Measurements from ENCODE around the gene VTI1A.

Gene VTI1A

GRCh38 chr10:112649822-112650152, 202.8 kb downstream of the VTI1A start:
- Histone ChIP-seq H3K27me3 (ENCODE audit: control insufficient read depth, insufficient read depth, low read length) (no peaks in the 10 kb centered on the region), H3K36me3 (ENCODE audit: control insufficient read depth, low read depth, low read length) (no peaks in the 10 kb centered on the region), H3K27ac (ENCODE audit: low read length) (no peak overlapping the region), H3K9me3 (ENCODE audit: control insufficient read depth, low read depth, low read length) (no peaks in the 10 kb centered on the region), H3K9ac (ENCODE audit: low read length) (no peak overlapping the region), H3K4me1 (ENCODE audit: control insufficient read depth, low read depth, low read length) (peaks cover 11% of the 10 kb centered on the region), H3K4me3 (ENCODE audit: low read length) (no peak overlapping the region)

GRCh38 chr10:112650588-112651030, 203.6 kb downstream of the VTI1A start:
- H3K36me3 ChIP-seq (ENCODE audit: control insufficient read depth, low read depth, low read length): no peaks in the 10 kb centered on the region
- H3K4me1 ChIP-seq (ENCODE audit: control insufficient read depth, low read depth, low read length): peaks cover 11% of the 10 kb centered on the region
- H3K4me3 ChIP-seq (ENCODE audit: low read length): no peak overlapping the region
- H3K9me3 ChIP-seq (ENCODE audit: control insufficient read depth, low read depth, low read length): no peaks in the 10 kb centered on the region
- no peak overlapping the region for H3K9ac ChIP-seq (ENCODE audit: low read length)
- no peaks in the 10 kb centered on the region for H3K27me3 ChIP-seq (ENCODE audit: control insufficient read depth, insufficient read depth, low read length)
- H3K27ac ChIP-seq (ENCODE audit: low read length): no peak overlapping the region

- H3K36me3 ChIP-seq (ENCODE audit: control insufficient read depth, low read depth, low read length): no peaks in the 10 kb centered on the region
- peaks cover 11% of the 10 kb centered on the region for H3K4me1 ChIP-seq (ENCODE audit: control insufficient read depth, low read depth, low read length)
- no peaks in the 10 kb centered on the region for H3K9me3 ChIP-seq (ENCODE audit: control insufficient read depth, low read depth, low read length)
- no peak overlapping the region for H3K9ac ChIP-seq (ENCODE audit: low read length)
- H3K27ac ChIP-seq (ENCODE audit: low read length): no peak overlapping the region
- H3K27me3 ChIP-seq (ENCODE audit: control insufficient read depth, insufficient read depth, low read length): no peaks in the 10 kb centered on the region
- no peak overlapping the region for H3K4me3 ChIP-seq (ENCODE audit: low read length)
Measured at GRCh38 chr10:112653215-112653614, 206.2 kb downstream of the VTI1A start.

- Histone ChIP-seq H3K9ac (ENCODE audit: low read length) (no peak overlapping the region), H3K36me3 (ENCODE audit: control insufficient read depth, low read depth, low read length) (no peaks in the 10 kb centered on the region), H3K9me3 (ENCODE audit: control insufficient read depth, low read depth, low read length) (no peaks in the 10 kb centered on the region), H3K27me3 (ENCODE audit: control insufficient read depth, insufficient read depth, low read length) (no peaks in the 10 kb centered on the region), H3K4me1 (ENCODE audit: control insufficient read depth, low read depth, low read length) (peaks cover 12% of the 10 kb centered on the region), H3K27ac (ENCODE audit: low read length) (no peak overlapping the region), H3K4me3 (ENCODE audit: low read length) (no peak overlapping the region)
Measured at GRCh38 chr10:112653851-112654250, 206.8 kb downstream of the VTI1A start.

- H3K4me1 ChIP-seq (ENCODE audit: control insufficient read depth, low read depth, low read length): peaks cover 15% of the 10 kb centered on the region
- H3K9ac ChIP-seq (ENCODE audit: low read length): no peak overlapping the region
- H3K27ac ChIP-seq (ENCODE audit: low read length): no peak overlapping the region
- no peaks in the 10 kb centered on the region for H3K27me3 ChIP-seq (ENCODE audit: control insufficient read depth, insufficient read depth, low read length)
- no peaks in the 10 kb centered on the region for H3K9me3 ChIP-seq (ENCODE audit: control insufficient read depth, low read depth, low read length)
- no peaks in the 10 kb centered on the region for H3K36me3 ChIP-seq (ENCODE audit: control insufficient read depth, low read depth, low read length)
- no peak overlapping the region for H3K4me3 ChIP-seq (ENCODE audit: low read length)
Measured at GRCh38 chr10:112654794-112655193, 207.8 kb downstream of the VTI1A start.

- H3K27ac ChIP-seq (ENCODE audit: low read length): no peak overlapping the region
Measured at GRCh38 chr10:112655722-112656121, 208.7 kb downstream of the VTI1A start.

GRCh38 chr10:112658465-112658864, 211.4 kb downstream of the VTI1A start:
- H3K27me3 ChIP-seq (ENCODE audit: control insufficient read depth, insufficient read depth, low read length): no peaks in the 10 kb centered on the region
- H3K27ac ChIP-seq (ENCODE audit: low read length): no peak overlapping the region
- no peaks in the 10 kb centered on the region for H3K36me3 ChIP-seq (ENCODE audit: control insufficient read depth, low read depth, low read length)
- H3K9me3 ChIP-seq (ENCODE audit: control insufficient read depth, low read depth, low read length): no peaks in the 10 kb centered on the region
- no peak overlapping the region for H3K4me3 ChIP-seq (ENCODE audit: low read length)
- no peak overlapping the region for H3K9ac ChIP-seq (ENCODE audit: low read length)
- H3K4me1 ChIP-seq (ENCODE audit: control insufficient read depth, low read depth, low read length): peaks cover 9% of the 10 kb centered on the region

More at GRCh38 chr10:112655722-112656121, 208.7 kb downstream of the VTI1A start:
- Histone ChIP-seq H3K4me1 (ENCODE audit: control insufficient read depth, low read depth, low read length) (peaks cover 15% of the 10 kb centered on the region), H3K9ac (ENCODE audit: low read length) (no peak overlapping the region), H3K36me3 (ENCODE audit: control insufficient read depth, low read depth, low read length) (no peaks in the 10 kb centered on the region), H3K9me3 (ENCODE audit: control insufficient read depth, low read depth, low read length) (no peaks in the 10 kb centered on the region), H3K27me3 (ENCODE audit: control insufficient read depth, insufficient read depth, low read length) (no peaks in the 10 kb centered on the region), H3K4me3 (ENCODE audit: low read length) (no peak overlapping the region)

GRCh38 chr10:112658900-112659638, 212.1 kb downstream of the VTI1A start:
- Histone ChIP-seq H3K36me3 (ENCODE audit: control insufficient read depth, low read depth, low read length) (no peaks in the 10 kb centered on the region), H3K27ac (ENCODE audit: low read length) (no peak overlapping the region), H3K9ac (ENCODE audit: low read length) (no peak overlapping the region), H3K4me1 (ENCODE audit: control insufficient read depth, low read depth, low read length) (peaks cover 9% of the 10 kb centered on the region), H3K27me3 (ENCODE audit: control insufficient read depth, insufficient read depth, low read length) (no peaks in the 10 kb centered on the region), H3K9me3 (ENCODE audit: control insufficient read depth, low read depth, low read length) (no peaks in the 10 kb centered on the region), H3K4me3 (ENCODE audit: low read length) (no peak overlapping the region)

GRCh38 chr10:112663234-112664125, 216.5 kb downstream of the VTI1A start:
- Histone ChIP-seq H3K4me3 (ENCODE audit: low read length) (no peak overlapping the region), H3K27me3 (ENCODE audit: control insufficient read depth, insufficient read depth, low read length) (no peaks in the 10 kb centered on the region), H3K36me3 (ENCODE audit: control insufficient read depth, low read depth, low read length) (no peaks in the 10 kb centered on the region), H3K9me3 (ENCODE audit: control insufficient read depth, low read depth, low read length) (no peaks in the 10 kb centered on the region), H3K9ac (ENCODE audit: low read length) (no peak overlapping the region), H3K4me1 (ENCODE audit: control insufficient read depth, low read depth, low read length) (peaks cover 9% of the 10 kb centered on the region), H3K27ac (ENCODE audit: low read length) (no peak overlapping the region)

GRCh38 chr10:112666094-112666493, 219.1 kb downstream of the VTI1A start:
- Histone ChIP-seq H3K9me3 (ENCODE audit: control insufficient read depth, low read depth, low read length) (no peaks in the 10 kb centered on the region), H3K4me1 (ENCODE audit: control insufficient read depth, low read depth, low read length) (peaks cover 14% of the 10 kb centered on the region), H3K36me3 (ENCODE audit: control insufficient read depth, low read depth, low read length) (no peaks in the 10 kb centered on the region), H3K27ac (ENCODE audit: low read length) (no peak overlapping the region), H3K9ac (ENCODE audit: low read length) (no peak overlapping the region), H3K27me3 (ENCODE audit: control insufficient read depth, insufficient read depth, low read length) (no peaks in the 10 kb centered on the region), H3K4me3 (ENCODE audit: low read length) (no peak overlapping the region)

GRCh38 chr10:112669989-112670388, 223.0 kb downstream of the VTI1A start:
- no peaks in the 10 kb centered on the region for H3K27me3 ChIP-seq (ENCODE audit: control insufficient read depth, insufficient read depth, low read length)
- H3K9me3 ChIP-seq (ENCODE audit: control insufficient read depth, low read depth, low read length): no peaks in the 10 kb centered on the region
- H3K27ac ChIP-seq (ENCODE audit: low read length): no peak overlapping the region
- no peaks in the 10 kb centered on the region for H3K36me3 ChIP-seq (ENCODE audit: control insufficient read depth, low read depth, low read length)
- H3K4me3 ChIP-seq (ENCODE audit: low read length): no peak overlapping the region
- no peak overlapping the region for H3K9ac ChIP-seq (ENCODE audit: low read length)
- peaks cover 17% of the 10 kb centered on the region for H3K4me1 ChIP-seq (ENCODE audit: control insufficient read depth, low read depth, low read length)
